Measurements from ENCODE around the gene LRPAP1. TPM values are rescaled to one million over a fixed set of nuclear protein-coding genes. Genes with fewer than 3 reads are reported as not detected.

LRPAP1 gene
- total and polyA plus RNA-seq, 2 experiments from 2014 or later = 63.0 to 82.5 TPM

- H3K4me1 Mint-ChIP-seq = peaks cover 8% of the 10 kb centered on the region
- ATAC-seq = no peak
Observed at GRCh38 chr4:3523146-3523627, 9.0 kb downstream of the LRPAP1 start.

More at GRCh38 chr4:3523146-3523627, 9.0 kb downstream of the LRPAP1 start:
- Histone ChIP-seq H3K36me3 (ENCODE audit: insufficient read depth) (peaks cover 18% of the 10 kb centered on the region; the same call in 1 of the 2 replicates), H2AFZ (no peak overlapping the region), H3K27me3 (ENCODE audit: insufficient read depth) (no peaks in the 10 kb centered on the region), H3K27ac (ENCODE audit: low read depth) (no peak overlapping the region), H3K4me1 (ENCODE audit: insufficient read depth) (no peaks in the 10 kb centered on the region), H3K9me2 (ENCODE audit: insufficient read depth) (no peaks in the 10 kb centered on the region), H3K4me3 (no peak overlapping the region), H3F3A (replicated peaks; ENCODE audit: low read depth) (no peaks in the 10 kb centered on the region), H3K79me2 (replicated peaks; ENCODE audit: insufficient read depth) (peaks cover 10% of the 10 kb centered on the region), H4K20me1 (replicated peaks; ENCODE audit: insufficient read depth) (peaks cover 13% of the 10 kb centered on the region), H3K4me2 (no peak overlapping the region)
- Mint-ChIP-seq H3K27ac (no peak overlapping the region), H3K9me3 (no peaks in the 10 kb centered on the region), H3K36me3 (ENCODE audit: low read depth) (peaks cover 39% of the 10 kb centered on the region), H3K27me3 (ENCODE audit: insufficient read depth, low read depth, poor library complexity) (peaks cover 5% of the 10 kb centered on the region), H3K4me3 (no peak overlapping the region)
- DNase-seq (ENCODE audit: low spot score) = no peak
- TF ChIP-seq STAT1 (IDR thresholded peaks at IDR 0.05; ENCODE audit: unreplicated experiment) (no peak), JUNB (IDR thresholded peaks at IDR 0.05; ENCODE audit: unreplicated experiment) (no peak), EZH2 (IDR thresholded peaks at IDR 0.05; ENCODE audit: low read depth, unreplicated experiment) (no peak), EZH2phosphoT487 (IDR thresholded peaks at IDR 0.05; ENCODE audit: unreplicated experiment) (no peak)
- TF ChIP-seq, protein P1, sequence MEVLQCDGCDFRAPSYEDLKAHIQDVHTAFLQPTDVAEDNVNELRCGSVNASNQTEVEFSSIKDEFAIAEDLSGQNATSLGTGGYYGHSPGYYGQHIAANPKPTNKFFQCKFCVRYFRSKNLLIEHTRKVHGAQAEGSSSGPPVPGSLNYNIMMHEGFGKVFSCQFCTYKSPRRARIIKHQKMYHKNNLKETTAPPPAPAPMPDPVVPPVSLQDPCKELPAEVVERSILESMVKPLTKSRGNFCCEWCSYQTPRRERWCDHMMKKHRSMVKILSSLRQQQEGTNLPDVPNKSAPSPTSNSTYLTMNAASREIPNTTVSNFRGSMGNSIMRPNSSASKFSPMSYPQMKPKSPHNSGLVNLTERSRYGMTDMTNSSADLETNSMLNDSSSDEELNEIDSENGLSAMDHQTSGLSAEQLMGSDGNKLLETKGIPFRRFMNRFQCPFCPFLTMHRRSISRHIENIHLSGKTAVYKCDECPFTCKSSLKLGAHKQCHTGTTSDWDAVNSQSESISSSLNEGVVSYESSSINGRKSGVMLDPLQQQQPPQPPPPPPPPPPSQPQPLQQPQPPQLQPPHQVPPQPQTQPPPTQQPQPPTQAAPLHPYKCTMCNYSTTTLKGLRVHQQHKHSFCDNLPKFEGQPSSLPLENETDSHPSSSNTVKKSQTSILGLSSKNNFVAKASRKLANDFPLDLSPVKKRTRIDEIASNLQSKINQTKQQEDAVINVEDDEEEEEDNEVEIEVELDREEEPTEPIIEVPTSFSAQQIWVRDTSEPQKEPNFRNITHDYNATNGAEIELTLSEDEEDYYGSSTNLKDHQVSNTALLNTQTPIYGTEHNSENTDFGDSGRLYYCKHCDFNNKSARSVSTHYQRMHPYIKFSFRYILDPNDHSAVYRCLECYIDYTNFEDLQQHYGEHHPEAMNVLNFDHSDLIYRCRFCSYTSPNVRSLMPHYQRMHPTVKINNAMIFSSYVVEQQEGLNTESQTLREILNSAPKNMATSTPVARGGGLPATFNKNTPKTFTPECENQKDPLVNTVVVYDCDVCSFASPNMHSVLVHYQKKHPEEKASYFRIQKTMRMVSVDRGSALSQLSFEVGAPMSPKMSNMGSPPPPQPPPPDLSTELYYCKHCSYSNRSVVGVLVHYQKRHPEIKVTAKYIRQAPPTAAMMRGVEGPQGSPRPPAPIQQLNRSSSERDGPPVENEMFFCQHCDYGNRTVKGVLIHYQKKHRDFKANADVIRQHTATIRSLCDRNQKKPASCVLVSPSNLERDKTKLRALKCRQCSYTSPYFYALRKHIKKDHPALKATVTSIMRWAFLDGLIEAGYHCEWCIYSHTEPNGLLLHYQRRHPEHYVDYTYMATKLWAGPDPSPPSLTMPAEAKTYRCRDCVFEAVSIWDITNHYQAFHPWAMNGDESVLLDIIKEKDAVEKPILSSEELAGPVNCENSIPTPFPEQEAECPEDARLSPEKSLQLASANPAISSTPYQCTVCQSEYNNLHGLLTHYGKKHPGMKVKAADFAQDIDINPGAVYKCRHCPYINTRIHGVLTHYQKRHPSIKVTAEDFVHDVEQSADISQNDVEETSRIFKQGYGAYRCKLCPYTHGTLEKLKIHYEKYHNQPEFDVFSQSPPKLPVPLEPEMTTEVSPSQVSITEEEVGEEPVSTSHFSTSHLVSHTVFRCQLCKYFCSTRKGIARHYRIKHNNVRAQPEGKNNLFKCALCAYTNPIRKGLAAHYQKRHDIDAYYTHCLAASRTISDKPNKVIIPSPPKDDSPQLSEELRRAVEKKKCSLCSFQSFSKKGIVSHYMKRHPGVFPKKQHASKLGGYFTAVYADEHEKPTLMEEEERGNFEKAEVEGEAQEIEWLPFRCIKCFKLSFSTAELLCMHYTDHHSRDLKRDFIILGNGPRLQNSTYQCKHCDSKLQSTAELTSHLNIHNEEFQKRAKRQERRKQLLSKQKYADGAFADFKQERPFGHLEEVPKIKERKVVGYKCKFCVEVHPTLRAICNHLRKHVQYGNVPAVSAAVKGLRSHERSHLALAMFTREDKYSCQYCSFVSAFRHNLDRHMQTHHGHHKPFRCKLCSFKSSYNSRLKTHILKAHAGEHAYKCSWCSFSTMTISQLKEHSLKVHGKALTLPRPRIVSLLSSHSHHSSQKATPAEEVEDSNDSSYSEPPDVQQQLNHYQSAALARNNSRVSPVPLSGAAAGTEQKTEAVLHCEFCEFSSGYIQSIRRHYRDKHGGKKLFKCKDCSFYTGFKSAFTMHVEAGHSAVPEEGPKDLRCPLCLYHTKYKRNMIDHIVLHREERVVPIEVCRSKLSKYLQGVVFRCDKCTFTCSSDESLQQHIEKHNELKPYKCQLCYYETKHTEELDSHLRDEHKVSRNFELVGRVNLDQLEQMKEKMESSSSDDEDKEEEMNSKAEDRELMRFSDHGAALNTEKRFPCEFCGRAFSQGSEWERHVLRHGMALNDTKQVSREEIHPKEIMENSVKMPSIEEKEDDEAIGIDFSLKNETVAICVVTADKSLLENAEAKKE (CRISPR knock-in tag; IDR thresholded peaks at IDR 0.05) = no peak
